Measurements from ENCODE around the gene LSG1.

The LSG1 gene

DNA sequence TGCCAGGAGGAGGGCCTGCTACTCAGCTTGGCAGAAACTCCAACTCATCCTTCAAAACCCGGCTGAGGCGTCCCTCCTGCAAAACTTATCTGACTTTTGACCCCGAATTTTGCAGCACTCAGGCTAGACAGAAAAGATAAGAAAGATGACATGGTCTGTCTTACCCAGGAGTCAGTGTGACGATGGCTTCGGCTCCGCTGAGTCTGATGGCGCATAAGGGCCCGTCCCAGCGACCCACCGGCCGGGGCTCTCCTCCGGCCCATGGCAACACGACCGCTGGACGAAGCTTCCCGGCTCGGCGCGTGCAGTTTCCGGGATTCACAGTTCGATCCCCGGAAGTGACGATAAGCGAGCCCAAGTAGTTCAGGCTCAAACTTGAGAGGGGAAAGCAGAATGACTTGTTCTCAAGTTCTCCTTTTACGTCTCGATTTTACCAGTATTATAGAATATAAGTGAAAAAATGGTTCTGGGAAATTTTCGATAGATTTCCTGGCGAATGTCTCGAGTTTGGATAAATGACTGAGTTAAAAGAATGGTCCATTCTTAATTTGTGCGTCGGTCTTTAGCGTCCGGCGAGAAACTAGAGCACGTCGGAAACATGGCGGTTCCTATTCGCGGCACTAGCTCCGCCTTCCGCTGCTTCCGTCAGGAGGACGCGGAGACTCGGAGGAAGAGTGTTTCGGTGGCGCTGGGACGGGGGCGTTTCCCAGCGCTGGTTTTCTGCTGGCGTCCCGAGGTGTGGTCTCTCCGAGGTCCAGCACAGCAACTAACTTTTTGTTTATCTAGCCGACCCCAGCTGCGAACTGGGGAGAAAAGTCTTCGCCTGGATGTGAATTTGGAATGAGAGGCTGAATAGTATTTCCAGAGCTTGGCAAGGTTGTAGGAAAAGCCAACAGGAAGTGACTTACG lies at the start of gene LSG1:
Gene LSG1, minus strand, starts transcription at position 292 of the 909 bp plus-strand sequence. Its CDS starts 29 bp downstream, at position 263.
- Histone ChIP-seq H3K4me1 (peaks cover 0 to 24% (median 13%) of the 10 kb centered on the region in 4 donors), H3K27me3 (peaks cover 0 to 5% of the 10 kb centered on the region in 2 donors), H3K4me3 (peak within 1 kb of the TSS; percentile 66 to 91), H3K9me3 (no peaks in the 10 kb centered on the region), H3K36me3 (peaks cover 0 to 15% (median 4%) of the 10 kb centered on the region in 3 donors), H3K27ac (peak within 1 kb of the TSS; percentile 90)
- DNase-seq: peak; percentile 89 to 93
- intact Hi-C loops (cut with DNase I; ENCODE audit: low total_unique reads): loop anchor here (2.0 kb wide), 1 partner anchor 1079 kb away; the partner anchor contains the start of gene OPA1
- TF ChIP-seq, protein P1, sequence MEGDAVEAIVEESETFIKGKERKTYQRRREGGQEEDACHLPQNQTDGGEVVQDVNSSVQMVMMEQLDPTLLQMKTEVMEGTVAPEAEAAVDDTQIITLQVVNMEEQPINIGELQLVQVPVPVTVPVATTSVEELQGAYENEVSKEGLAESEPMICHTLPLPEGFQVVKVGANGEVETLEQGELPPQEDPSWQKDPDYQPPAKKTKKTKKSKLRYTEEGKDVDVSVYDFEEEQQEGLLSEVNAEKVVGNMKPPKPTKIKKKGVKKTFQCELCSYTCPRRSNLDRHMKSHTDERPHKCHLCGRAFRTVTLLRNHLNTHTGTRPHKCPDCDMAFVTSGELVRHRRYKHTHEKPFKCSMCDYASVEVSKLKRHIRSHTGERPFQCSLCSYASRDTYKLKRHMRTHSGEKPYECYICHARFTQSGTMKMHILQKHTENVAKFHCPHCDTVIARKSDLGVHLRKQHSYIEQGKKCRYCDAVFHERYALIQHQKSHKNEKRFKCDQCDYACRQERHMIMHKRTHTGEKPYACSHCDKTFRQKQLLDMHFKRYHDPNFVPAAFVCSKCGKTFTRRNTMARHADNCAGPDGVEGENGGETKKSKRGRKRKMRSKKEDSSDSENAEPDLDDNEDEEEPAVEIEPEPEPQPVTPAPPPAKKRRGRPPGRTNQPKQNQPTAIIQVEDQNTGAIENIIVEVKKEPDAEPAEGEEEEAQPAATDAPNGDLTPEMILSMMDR (IDR thresholded peaks at IDR 0.05): no peak

DNA sequence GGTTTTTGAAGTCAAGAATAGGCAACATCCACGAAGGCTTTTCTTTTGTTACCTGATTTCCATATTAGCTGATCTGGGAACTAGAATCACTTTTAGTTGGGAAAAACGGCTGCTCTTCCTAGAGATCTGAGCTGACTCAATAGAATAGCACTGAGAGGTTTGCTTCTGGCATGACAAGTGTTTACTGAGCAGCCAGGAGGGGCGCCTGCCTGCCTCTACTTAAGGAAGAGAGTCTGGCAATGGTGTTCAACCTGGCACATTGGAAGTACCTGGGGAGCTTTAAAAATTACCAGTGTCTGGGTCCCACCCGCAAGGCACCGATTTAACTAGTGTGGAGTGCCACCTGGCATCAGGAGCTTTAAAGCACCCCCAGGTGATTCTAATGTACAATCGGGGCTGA lies 48.1 kb upstream of the LSG1 start:
- Histone ChIP-seq H3K4me1 (no peaks in the 10 kb centered on the region), H3K9me3 (no peaks in the 10 kb centered on the region), H3K4me3 (no peak overlapping the region), H3K27ac (no peak overlapping the region), H3K27me3 (no peaks in the 10 kb centered on the region), H3K36me3 (no peaks in the 10 kb centered on the region)
- DNase-seq: no peak
- intact Hi-C loops (cut with DNase I; ENCODE audit: low total_unique reads): no loop called here
- TF ChIP-seq, protein P1 (IDR thresholded peaks at IDR 0.05): no peak

DNA sequence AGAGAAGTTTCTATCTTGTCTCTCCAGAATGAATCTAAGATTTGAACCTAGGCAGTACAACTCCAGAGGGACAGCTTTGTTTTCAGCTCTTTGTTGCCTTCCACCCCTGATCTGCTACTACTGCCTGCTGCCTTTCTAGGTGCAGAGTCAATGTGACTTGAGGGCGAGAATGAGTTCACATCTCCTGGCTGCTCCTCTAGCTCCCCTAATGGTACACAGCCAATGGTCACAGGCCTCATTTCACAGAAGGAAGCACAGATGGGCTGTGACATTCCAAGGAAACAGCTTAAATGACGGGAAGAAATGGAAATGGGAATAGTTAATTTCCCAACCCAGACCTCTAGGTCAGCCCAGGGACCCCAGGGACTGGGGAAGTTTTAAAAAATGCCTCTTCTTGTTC lies 46.1 kb upstream of the LSG1 start:
- Histone ChIP-seq H3K9me3 (no peaks in the 10 kb centered on the region), H3K4me1 (peaks cover 0 to 6% (median 0%) of the 10 kb centered on the region in 4 donors), H3K27me3 (no peaks in the 10 kb centered on the region), H3K27ac (no peak overlapping the region), H3K4me3 (no peak overlapping the region), H3K36me3 (no peaks in the 10 kb centered on the region)
- no peak for DNase-seq
- TF ChIP-seq, protein P1 (IDR thresholded peaks at IDR 0.05): no peak
- intact Hi-C loops (cut with DNase I; ENCODE audit: low total_unique reads): no loop called here

DNA sequence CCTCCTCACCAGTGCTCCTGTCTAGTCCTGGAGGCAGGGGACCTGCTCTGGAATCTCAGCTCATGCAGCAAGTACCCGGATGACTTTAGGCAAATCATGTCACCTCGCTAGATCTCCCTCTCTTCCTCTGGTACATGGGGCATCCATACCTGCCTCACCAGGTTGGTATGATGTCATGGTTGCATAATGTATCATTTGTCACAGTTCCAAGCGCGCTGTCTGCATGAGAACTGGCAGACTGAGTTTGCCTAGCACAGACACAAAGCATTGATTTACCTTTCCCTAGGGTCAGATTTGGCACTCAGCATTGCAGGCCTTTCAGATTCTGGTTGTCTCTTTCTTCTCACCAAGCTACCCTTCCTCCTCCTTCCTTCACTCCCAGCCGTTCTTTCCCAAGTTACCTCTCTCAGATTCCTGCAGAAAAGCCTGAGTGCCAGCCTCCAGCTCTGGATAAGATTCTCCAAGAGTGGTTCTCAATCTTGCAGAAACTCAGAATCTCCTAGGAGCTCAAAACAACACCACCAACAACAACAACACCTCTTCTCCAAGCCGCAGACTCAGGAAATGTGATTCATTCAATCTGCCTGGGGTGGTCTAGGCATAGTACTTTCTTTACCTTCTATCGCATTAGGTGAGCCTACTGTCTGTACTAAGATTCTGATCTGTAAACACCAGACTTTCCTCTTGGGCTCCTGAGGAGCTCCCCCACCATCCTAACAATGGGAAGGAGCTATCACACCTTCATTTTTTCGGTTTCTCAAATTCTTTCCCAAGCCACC lies 43.2 kb upstream of the LSG1 start:
- intact Hi-C loops (cut with DNase I; ENCODE audit: low total_unique reads): no loop called here
- TF ChIP-seq, protein P1 (IDR thresholded peaks at IDR 0.05): no peak
- peaks cover 0 to 7% (median 0%) of the 10 kb centered on the region in 4 donors for H3K4me1 ChIP-seq
- H3K27ac ChIP-seq: no peak overlapping the region
- no peaks in the 10 kb centered on the region for H3K36me3 ChIP-seq
- no peak for DNase-seq
- H3K4me3 ChIP-seq: no peak overlapping the region
- H3K9me3 ChIP-seq: no peaks in the 10 kb centered on the region
- H3K27me3 ChIP-seq: no peaks in the 10 kb centered on the region

DNA sequence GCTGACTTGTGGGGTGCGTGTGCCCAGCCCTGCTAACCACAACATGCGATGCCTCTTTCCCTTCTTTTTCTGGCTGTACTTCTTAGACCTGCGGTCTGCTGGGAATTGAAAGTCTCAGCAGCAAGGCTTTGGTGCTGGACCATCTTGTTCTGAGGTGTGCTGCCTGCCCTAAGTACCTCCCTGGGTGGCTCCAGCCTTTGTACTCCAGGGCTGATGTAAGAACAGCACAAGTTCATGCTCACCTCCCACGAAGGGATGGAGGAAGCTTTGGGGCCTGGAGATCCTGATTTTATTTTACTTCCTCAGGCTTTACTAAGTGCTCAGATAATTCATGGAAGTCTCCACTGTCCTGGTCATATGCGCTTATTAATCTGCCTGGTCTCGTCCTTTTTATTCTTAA lies 42.6 kb upstream of the LSG1 start:
- no peak for DNase-seq
- Histone ChIP-seq H3K36me3 (no peaks in the 10 kb centered on the region), H3K9me3 (no peaks in the 10 kb centered on the region), H3K27ac (no peak overlapping the region), H3K4me3 (no peak overlapping the region), H3K4me1 (peaks cover 0 to 7% (median 0%) of the 10 kb centered on the region in 4 donors), H3K27me3 (no peaks in the 10 kb centered on the region)
- TF ChIP-seq, protein P1 (IDR thresholded peaks at IDR 0.05): no peak
- intact Hi-C loops (cut with DNase I; ENCODE audit: low total_unique reads): no loop called here

Data from tibial artery (tissue), 4 donors.